Breast epithelium (tissue), 4 donors: ENCODE results near the gene GHRHR. TPM values are rescaled to one million over a fixed set of nuclear protein-coding genes. Genes with fewer than 3 reads are reported as not detected.

Source experiments
- DNase-seq, 2 donors: peaks; one replicate each; pipeline ENCODE4 v3.0.0-alpha.2; 2019; ENCODE audit warnings: low spot score in 2 of 2
- H3K27ac ChIP-seq, 2 donors: fragments of 200-600 bp; sonication (generic) in 1 of 2; one replicate each; pipeline ENCODE4 v1.5.1; 2016 to 2019; ENCODE audit warnings: mild to moderate bottlenecking in 1 of 2
- H3K27me3 ChIP-seq, 2 donors: fragments of 200-600 bp; sonication (generic) in 1 of 2; one replicate each; pipeline versions ENCODE4 v1.5.1 to v1.6.0; 2017 to 2019; ENCODE audit warnings: control low read depth in 1 of 2, mild to moderate bottlenecking in 1 of 2
- H3K36me3 ChIP-seq: fragments of 200-600 bp; one replicate; pipeline ENCODE4 v1.5.1; 2019
- H3K4me1 ChIP-seq, 2 donors: fragments of 200-600 bp; sonication (generic); one replicate each; pipeline ENCODE4 v1.5.1; 2016 to 2019; ENCODE audit warnings: control low read depth in 1 of 2
- H3K4me3 ChIP-seq, 3 donors: fragments of 200-600 bp; sonication (generic); 1 replicate in 2 of 3; 2 replicates in 1 of 3; pipeline ENCODE4 v1.5.1; 2016 to 2019; ENCODE audit warnings: mild to moderate bottlenecking in 3 of 3, moderate library complexity in 2 of 3
- H3K9me3 ChIP-seq, 2 donors: fragments of 200-600 bp; sonication (generic) in 1 of 2; one replicate each; pipeline ENCODE4 v1.5.1; 2016 to 2019; ENCODE audit warnings: control low read depth in 1 of 2
- CTCF ChIP-seq, 3 donors: fragments of 450-650 bp; IDR thresholded peaks; one replicate each; pipeline ENCODE4 v1.5.1; 2016 to 2017; ENCODE audit warnings: antibody characterized with exemption in 3 of 3, mild to moderate bottlenecking in 3 of 3, moderate library complexity in 3 of 3
- POLR2A ChIP-seq: fragments of 450-650 bp; IDR thresholded peaks from one replicate; pipeline ENCODE4 v1.6.1; 2016; ENCODE audit warnings: antibody characterized with exemption, mild to moderate bottlenecking, moderate library complexity
- POLR2AphosphoS5 ChIP-seq, 3 donors: sonication (generic); formaldehyde crosslinking; IDR thresholded peaks; one replicate each; pipeline ENCODE4 v1.6.1; 2017; ENCODE audit warnings: antibody characterized with exemption in 3 of 3
- intact Hi-C: fragments of 100-400 bp; cut with DNase I; formaldehyde crosslinking; loops from one replicate; pipeline ENCODE4 v1.15.1; 2023; ENCODE audit warnings: low total_unique reads
- total RNA-seq, 3 donors: library from RNA; depleted of rRNA; stranded (reverse); fragments of >200 nt; gene quantifications; one replicate each; pipeline ENCODE4 v1.1.0, GENCODE V29; 2016

Gene GHRHR
- total RNA-seq, 3 donors from 2014 or later, result not detected

- TF ChIP-seq CTCF (IDR thresholded peaks at IDR 0.05) (no peak), POLR2AphosphoS5 (IDR thresholded peaks at IDR 0.05) (no peak), POLR2A (no peak)
- no peaks in the 10 kb centered on the region for H3K4me1 ChIP-seq
- H3K4me3 ChIP-seq, result no peak overlapping the region
- peak overlapping the region in 1 of 2 donors; percentile 88 for H3K27ac ChIP-seq
- H3K9me3 ChIP-seq, result peaks cover 0 to 4% of the 10 kb centered on the region in 2 donors
- intact Hi-C loops, result no loop called here
- H3K36me3 ChIP-seq, result no peaks in the 10 kb centered on the region
- H3K27me3 ChIP-seq, result no peaks in the 10 kb centered on the region
- no peak for DNase-seq
These were observed 36.5 kb downstream of the GHRHR start for GRCh38 chr7:31000161-31000693.

- TF ChIP-seq CTCF (IDR thresholded peaks at IDR 0.05) (no peak), POLR2AphosphoS5 (IDR thresholded peaks at IDR 0.05) (no peak), POLR2A (no peak)
- intact Hi-C loops, result no loop called here
- Histone ChIP-seq H3K4me3 (no peak overlapping the region), H3K27ac (peak overlapping the region in 1 of 2 donors; percentile 88), H3K4me1 (no peaks in the 10 kb centered on the region), H3K36me3 (no peaks in the 10 kb centered on the region), H3K9me3 (peaks cover 0 to 4% of the 10 kb centered on the region in 2 donors), H3K27me3 (no peaks in the 10 kb centered on the region)
- DNase-seq, result no peak
These were observed 37.0 kb downstream of the GHRHR start for GRCh38 chr7:31000779-31001178.

GRCh38 chr7:31002256-31002655 lies 38.5 kb downstream of the GHRHR start:
- Histone ChIP-seq H3K27ac (no peak overlapping the region), H3K27me3 (no peaks in the 10 kb centered on the region), H3K4me1 (no peaks in the 10 kb centered on the region), H3K4me3 (no peak overlapping the region), H3K9me3 (peaks cover 0 to 4% of the 10 kb centered on the region in 2 donors), H3K36me3 (no peaks in the 10 kb centered on the region)
- DNase-seq, result no peak
- no peak for TF ChIP-seq POLR2A
- TF ChIP-seq POLR2AphosphoS5 (IDR thresholded peaks at IDR 0.05), result no peak
- TF ChIP-seq CTCF (IDR thresholded peaks at IDR 0.05), result no peak
- intact Hi-C loops, result no loop called here

- H3K9me3 ChIP-seq, result peaks cover 0 to 4% of the 10 kb centered on the region in 2 donors
- H3K4me3 ChIP-seq, result no peak overlapping the region
- TF ChIP-seq POLR2A (no peak), POLR2AphosphoS5 (IDR thresholded peaks at IDR 0.05) (no peak), CTCF (IDR thresholded peaks at IDR 0.05) (no peak)
- H3K27ac ChIP-seq, result no peak overlapping the region
- no peaks in the 10 kb centered on the region for H3K36me3 ChIP-seq
- no peak for DNase-seq
- H3K27me3 ChIP-seq, result no peaks in the 10 kb centered on the region
- intact Hi-C loops, result no loop called here
- no peaks in the 10 kb centered on the region for H3K4me1 ChIP-seq
These were observed 39.3 kb downstream of the GHRHR start for GRCh38 chr7:31003097-31003496.

- DNase-seq, result no peak
- intact Hi-C loops, result no loop called here
- Histone ChIP-seq H3K9me3 (peaks cover 0 to 4% of the 10 kb centered on the region in 2 donors), H3K4me1 (no peaks in the 10 kb centered on the region), H3K4me3 (no peak overlapping the region), H3K36me3 (no peaks in the 10 kb centered on the region), H3K27ac (no peak overlapping the region), H3K27me3 (no peaks in the 10 kb centered on the region)
- TF ChIP-seq POLR2AphosphoS5 (IDR thresholded peaks at IDR 0.05) (no peak), POLR2A (no peak), CTCF (IDR thresholded peaks at IDR 0.05) (no peak)
These were observed 40.0 kb downstream of the GHRHR start for GRCh38 chr7:31003721-31004120.
